Stimulated activated naive CD8-positive, alpha-beta T cell treated with anti-CD3 and anti-CD28 coated beads, Interleukin-15, Interleukin-2, amounts not matched to agents 100 U/mL and 50 U/mL, for 24 hours (primary cell): Measurements from ENCODE around the gene MOGAT3.
A peak's percentile ranks its signal among the peaks of the same experiment; 100 is the strongest.

Source experiments
- ATAC-seq: fragments of 150-1000 bp; cut with Tn5 transposase; one replicate; pipeline ENCODE4 v1.10.0; 2021
- DNase-seq: peaks from one replicate; pipeline ENCODE4 v3.0.0; 2021

Gene MOGAT3

GRCh38 chr7:101172005-101172853, 28.6 kb downstream of the MOGAT3 start:
- DNase-seq (no peak), ATAC-seq (no peak)

- DNase-seq (no peak), ATAC-seq (no peak)
These were observed 29.4 kb downstream of the MOGAT3 start for GRCh38 chr7:101171442-101171837.

GRCh38 chr7:101170617-101171441, 30.0 kb downstream of the MOGAT3 start:
- no peak for ATAC-seq
- no peak for DNase-seq

GRCh38 chr7:101169838-101170551, 30.8 kb downstream of the MOGAT3 start:
- peak; percentile 27 for ATAC-seq
- DNase-seq = peak; percentile 88

GRCh38 chr7:101169110-101169837, 31.6 kb downstream of the MOGAT3 start:
- DNase-seq (no peak), ATAC-seq (no peak)

GRCh38 chr7:101168412-101169049, 32.3 kb downstream of the MOGAT3 start:
- DNase-seq = peak; percentile 48
- ATAC-seq = no peak

- DNase-seq = no peak
These were observed 33.0 kb downstream of the MOGAT3 start for GRCh38 chr7:101167645-101168411.

GRCh38 chr7:101166909-101167644, 33.8 kb downstream of the MOGAT3 start:
- no peak for DNase-seq
- no peak for ATAC-seq

More at GRCh38 chr7:101167645-101168411, 33.0 kb downstream of the MOGAT3 start:
- ATAC-seq = no peak

GRCh38 chr7:101166648-101166908, 34.3 kb downstream of the MOGAT3 start:
- ATAC-seq (no peak), DNase-seq (no peak)

- no peak for DNase-seq
- ATAC-seq = no peak
These were observed 34.7 kb downstream of the MOGAT3 start for GRCh38 chr7:101165958-101166647.

GRCh38 chr7:101165075-101165957, 35.5 kb downstream of the MOGAT3 start, which contains the start of gene VGF:
Gene VGF, minus strand, starts transcription at chr7:101165569. Its CDS starts 726 bp downstream, at chr7:101164843.
- ATAC-seq (peak; percentile 78), DNase-seq (peak; percentile 96)

GRCh38 chr7:101164071-101164840, 36.6 kb downstream of the MOGAT3 start:
- no peak for ATAC-seq

GRCh38 chr7:101163279-101164070, 37.4 kb downstream of the MOGAT3 start:
- DNase-seq = no peak
- no peak for ATAC-seq

More at GRCh38 chr7:101164071-101164840, 36.6 kb downstream of the MOGAT3 start:
- no peak for DNase-seq

GRCh38 chr7:101162551-101163278, 38.1 kb downstream of the MOGAT3 start:
- ATAC-seq (no peak), DNase-seq (peak; percentile 35)

GRCh38 chr7:101161692-101162471, 39.0 kb downstream of the MOGAT3 start:
- ATAC-seq = no peak

More at GRCh38 chr7:101161692-101162471, 39.0 kb downstream of the MOGAT3 start:
- no peak for DNase-seq
